Endothelial cell of umbilical vein (primary cell): ENCODE measurements around the gene CPT1A. TPM values are rescaled to one million over a fixed set of nuclear protein-coding genes. Genes with fewer than 3 reads are reported as not detected.

ENCODE experiments used
- BruUV-seq: library from RNA; stranded (reverse); fragments of 400-500 nt; replicated peaks from 2 replicates; lab custom pipeline; 2021; lab: Mats Ljungman, UMichigan
- CTCF ChIA-PET: fragments of 300-600, 350-600 bp; sonication (Branson Sonifier 250); formaldehyde crosslinking; loops from one replicate; lab custom pipeline; 2021; ENCODE audit warnings: antibody characterized with exemption, inconsistent platforms; lab: Charles Lee
- POLR2A ChIA-PET: fragments of 300-600, 350-600 bp; sonication (Branson Sonifier 250); formaldehyde crosslinking; loops from one replicate; lab custom pipeline; 2021; ENCODE audit warnings: antibody characterized with exemption, inconsistent platforms; lab: Charles Lee
- DNase-seq: peaks from one replicate; pipeline ENCODE4 v3.0.0-alpha.2; 2011; ENCODE audit warnings: low read depth, low spot score
- FAIRE-seq: peaks from 2 replicates; lab custom pipeline; 2011; peaks lifted over from hg19 to GRCh38; lab: Jason Lieb, UNC
- H2AFZ ChIP-seq: 2 replicates; pipeline ENCODE4 v1.6.0; 2012; ENCODE audit warnings: low read depth, low read length, control low read depth, inconsistent platforms
- H3K27ac ChIP-seq: 2 replicates; pipeline ENCODE4 v1.5.1; 2011; ENCODE audit warnings: low read depth, mild to moderate bottlenecking, control low read depth, low read length, moderate library complexity; ENCODE audit not compliant: insufficient read depth
- H3K27me3 ChIP-seq, 2 experiments: 2 replicates each; pipeline versions ENCODE4 v1.6.0 to v1.6.1; 2011; ENCODE audit warnings: low read length in 2 of 2, mixed read lengths in 1 of 2; ENCODE audit not compliant: control insufficient read depth in 2 of 2, insufficient read depth in 2 of 2
- H3K36me3 ChIP-seq, 2 experiments: 2 replicates in 1 of 2; 3 replicates in 1 of 2; pipeline ENCODE4 v1.5.1; 2011; ENCODE audit warnings: low read length in 2 of 2, mild to moderate bottlenecking in 1 of 2, moderate library complexity in 1 of 2; ENCODE audit not compliant: control insufficient read depth in 2 of 2, insufficient read depth in 2 of 2; ENCODE audit errors: extremely low read depth in 1 of 2
- H3K4me1 ChIP-seq: 3 replicates; pipeline ENCODE4 v1.5.1; 2011; ENCODE audit warnings: mild to moderate bottlenecking, low read length; ENCODE audit not compliant: control insufficient read depth, insufficient read depth; ENCODE audit errors: extremely low read depth
- H3K4me2 ChIP-seq: 2 replicates; pipeline ENCODE4 v1.6.1; 2011; ENCODE audit warnings: low read length, control low read depth, mixed read lengths; ENCODE audit not compliant: insufficient read depth
- H3K4me3 ChIP-seq, 3 experiments: fragments of 200-600 bp in 1 of 3; sonication (generic), shearing (Covaris generic) in 1 of 3; replicated peaks in 1 of 3; 2 replicates each; pipeline ENCODE4 v1.5.1; 2011 to 2016; ENCODE audit warnings: control low read depth in 3 of 3, low read length in 3 of 3, mild to moderate bottlenecking in 2 of 3, inconsistent platforms in 1 of 3, low read depth in 1 of 3, moderate library complexity in 1 of 3; ENCODE audit not compliant: insufficient read depth in 1 of 3
- H3K79me2 ChIP-seq: 2 replicates; pipeline ENCODE4 v1.6.0; 2012; ENCODE audit warnings: low read length, inconsistent platforms; ENCODE audit not compliant: control insufficient read depth, insufficient read depth
- H3K9ac ChIP-seq: replicated peaks from 2 replicates; pipeline ENCODE3; 2011; ENCODE audit warnings: low read length, control low read depth; ENCODE audit not compliant: insufficient read depth; ENCODE audit errors: extremely low read depth
- H3K9me1 ChIP-seq: replicated peaks from 3 replicates; pipeline ENCODE4 v1.6.0; 2011; ENCODE audit warnings: mild to moderate bottlenecking, low read length; ENCODE audit not compliant: control insufficient read depth, insufficient read depth; ENCODE audit errors: extremely low read depth
- H3K9me3 ChIP-seq: replicated peaks from 2 replicates; pipeline ENCODE4 v1.5.1; 2012; ENCODE audit warnings: low read length, inconsistent platforms; ENCODE audit not compliant: control insufficient read depth, insufficient read depth
- H4K20me1 ChIP-seq: replicated peaks from 2 replicates; pipeline ENCODE3; 2011; ENCODE audit warnings: mild to moderate bottlenecking, low read length; ENCODE audit not compliant: control insufficient read depth, insufficient read depth; ENCODE audit errors: extremely low read depth
- EZH2 ChIP-seq: IDR thresholded peaks from 2 replicates; pipeline ENCODE4 v1.6.1; 2012; ENCODE audit warnings: borderline replicate concordance, low read depth, mild to moderate bottlenecking, moderate library complexity, low read length, inconsistent platforms; ENCODE audit not compliant: severe bottlenecking
- FOS ChIP-seq: IDR thresholded peaks from 2 replicates; pipeline ENCODE4 v1.6.1; 2011; ENCODE audit warnings: mild to moderate bottlenecking, low read length, moderate library complexity, borderline replicate concordance; ENCODE audit not compliant: insufficient read depth
- GATA2 ChIP-seq: IDR thresholded peaks from 2 replicates; pipeline ENCODE4 v1.7.0; 2011; ENCODE audit warnings: low read depth, mild to moderate bottlenecking, moderate library complexity, mixed read lengths, low read length; ENCODE audit not compliant: insufficient read length, insufficient read depth
- JUN ChIP-seq: IDR thresholded peaks from 2 replicates; pipeline ENCODE4 v1.6.1; 2011; ENCODE audit warnings: borderline replicate concordance, low read depth; ENCODE audit not compliant: insufficient read length, insufficient read depth
- MYC ChIP-seq: IDR thresholded peaks from one replicate; pipeline ENCODE4 v1.6.1; 2011; ENCODE audit warnings: mild to moderate bottlenecking, low read depth, low read length
- POLR2A ChIP-seq: IDR thresholded peaks from 2 replicates; pipeline ENCODE4 v1.6.1; 2012; ENCODE audit warnings: low read depth, mild to moderate bottlenecking, control low read depth, low read length
- POLR2AphosphoS5 ChIP-seq: IDR thresholded peaks from 2 replicates; pipeline ENCODE4 v1.6.1; 2012; ENCODE audit warnings: low read depth, mild to moderate bottlenecking, control low read depth, low read length, moderate library complexity; ENCODE audit not compliant: insufficient read depth
- dilution Hi-C: fragments of 300-500 bp; cut with MboI; formaldehyde crosslinking; loops from one replicate; pipeline ENCODE4 v1.15.0; 2019; ENCODE audit warnings: low sequenced_read_pairs; ENCODE audit not compliant: extremely low pct_ligation_motif_present
- intact Hi-C: fragments of 100-400 bp; cut with micrococcal nuclease; formaldehyde crosslinking; loops from one replicate; pipeline ENCODE4 v1.10.0; 2022
- polyA plus RNA-seq, 4 experiments: library from polyadenylated mRNA; depleted of rRNA in 3 of 4; stranded (reverse) in 3 of 4; unstranded in 1 of 4; fragments of >200 nt; gene quantifications; 2 replicates each; pipeline versions ENCODE4 v1.2.1 to v1.2.3, GENCODE V29; 2011 to 2012; ENCODE audit warnings: missing spikeins in 1 of 4
- total RNA-seq: library from RNA; stranded (reverse); gene quantifications from 2 replicates; pipeline ENCODE4 v1.2.3, GENCODE V29; 2021
- TF ChIP-seq, protein P1 (sequence below), 2 donors: IDR thresholded peaks; 1 replicate in 1 of 2; 2 replicates in 1 of 2; pipeline ENCODE4 v1.5.1; 2011; ENCODE audit warnings: low read length in 2 of 2, mild to moderate bottlenecking in 2 of 2, moderate library complexity in 2 of 2, control low read depth in 1 of 2, inconsistent platforms in 1 of 2, low read depth in 1 of 2; ENCODE audit not compliant: insufficient read depth in 1 of 2; ENCODE audit errors: extremely low read depth in 1 of 2
- TF ChIP-seq, protein P2 (sequence below): IDR thresholded peaks from 2 replicates; pipeline ENCODE4 v1.6.1; 2011; ENCODE audit not compliant: insufficient read depth, insufficient read length

The CPT1A gene
- total and polyA plus RNA-seq, 2 donors (not counting 3 experiments of a cell fraction or from before 2014, with no cell fraction given) = 26.3 to 62.1 TPM

DNA sequence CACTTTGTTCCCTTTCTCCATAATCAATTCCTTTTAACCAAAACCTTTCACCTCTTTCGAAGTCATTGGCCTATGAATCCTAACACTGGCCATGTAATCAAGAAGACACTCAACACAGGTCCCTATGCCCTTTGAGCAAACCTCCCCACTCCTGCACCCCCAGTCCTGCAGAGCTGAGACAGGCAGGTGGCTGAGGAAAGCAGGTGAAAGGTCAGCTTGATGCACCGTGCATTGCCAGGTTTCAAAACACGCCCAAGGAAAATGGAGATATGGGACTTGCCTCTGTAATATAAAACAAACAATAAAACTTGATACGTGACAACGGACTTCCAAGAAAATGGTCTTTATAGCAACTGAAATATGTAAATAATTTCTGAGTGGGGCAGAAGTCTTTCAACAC is 10.6 kb downstream of the CPT1A start:
- Histone ChIP-seq H3K36me3 (peaks cover 0 to 6% of the 10 kb centered on the region in 2 experiments), H3K9ac (no peak overlapping the region), H3K79me2 (peaks cover 9% of the 10 kb centered on the region), H3K4me2 (no peak overlapping the region), H3K27me3 (no peaks in the 10 kb centered on the region), H4K20me1 (no peaks in the 10 kb centered on the region), H3K9me3 (no peaks in the 10 kb centered on the region), H3K4me1 (no peaks in the 10 kb centered on the region), H3K27ac (no peak overlapping the region), H3K4me3 (no peak overlapping the region), H3K9me1 (no peaks in the 10 kb centered on the region), H2AFZ (no peak overlapping the region)
- DNase-seq (no peak), FAIRE-seq (no peak)
- no TSS peak for BruUV-seq
- ChIA-PET CTCF (no interaction called here), POLR2A (no interaction called here)
- intact Hi-C loops (no loop called here), dilution Hi-C loops (no loop called here)
- TF ChIP-seq JUN = no peak
- TF ChIP-seq, protein P1, sequence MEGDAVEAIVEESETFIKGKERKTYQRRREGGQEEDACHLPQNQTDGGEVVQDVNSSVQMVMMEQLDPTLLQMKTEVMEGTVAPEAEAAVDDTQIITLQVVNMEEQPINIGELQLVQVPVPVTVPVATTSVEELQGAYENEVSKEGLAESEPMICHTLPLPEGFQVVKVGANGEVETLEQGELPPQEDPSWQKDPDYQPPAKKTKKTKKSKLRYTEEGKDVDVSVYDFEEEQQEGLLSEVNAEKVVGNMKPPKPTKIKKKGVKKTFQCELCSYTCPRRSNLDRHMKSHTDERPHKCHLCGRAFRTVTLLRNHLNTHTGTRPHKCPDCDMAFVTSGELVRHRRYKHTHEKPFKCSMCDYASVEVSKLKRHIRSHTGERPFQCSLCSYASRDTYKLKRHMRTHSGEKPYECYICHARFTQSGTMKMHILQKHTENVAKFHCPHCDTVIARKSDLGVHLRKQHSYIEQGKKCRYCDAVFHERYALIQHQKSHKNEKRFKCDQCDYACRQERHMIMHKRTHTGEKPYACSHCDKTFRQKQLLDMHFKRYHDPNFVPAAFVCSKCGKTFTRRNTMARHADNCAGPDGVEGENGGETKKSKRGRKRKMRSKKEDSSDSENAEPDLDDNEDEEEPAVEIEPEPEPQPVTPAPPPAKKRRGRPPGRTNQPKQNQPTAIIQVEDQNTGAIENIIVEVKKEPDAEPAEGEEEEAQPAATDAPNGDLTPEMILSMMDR (IDR thresholded peaks at IDR 0.05; ENCODE audit: extremely low read depth in 1 of 2, insufficient read depth in 1 of 2, low read depth in 1 of 2, low read length in 2 of 2) = no peak
- TF ChIP-seq EZH2 = no peak
- no peak for TF ChIP-seq GATA2
- TF ChIP-seq MYC = no peak
- no peak for TF ChIP-seq POLR2A
- no peak for TF ChIP-seq POLR2AphosphoS5
- TF ChIP-seq FOS = no peak
- TF ChIP-seq, protein P2, sequence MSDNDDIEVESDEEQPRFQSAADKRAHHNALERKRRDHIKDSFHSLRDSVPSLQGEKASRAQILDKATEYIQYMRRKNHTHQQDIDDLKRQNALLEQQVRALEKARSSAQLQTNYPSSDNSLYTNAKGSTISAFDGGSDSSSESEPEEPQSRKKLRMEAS = no peak
